ENCODE results near the gene MBOAT2. TPM values are rescaled to one million over a fixed set of nuclear protein-coding genes. Genes with fewer than 3 reads are reported as not detected.

The MBOAT2 gene
- total RNA-seq, 4 donors from 2014 or later: 5.7 to 12.6 (median 7.4) TPM

GRCh38 chr2:8993902-8994278 is 9.6 kb downstream of the MBOAT2 start:
- ATAC-seq (ENCODE audit: low FRiP score) (no peak), DNase-seq (ENCODE audit: low spot score) (no peak)
- TF ChIP-seq CTCF (IDR thresholded peaks at IDR 0.05): no peak

GRCh38 chr2:8993196-8993901 is 10.1 kb downstream of the MBOAT2 start:
- TF ChIP-seq CTCF (IDR thresholded peaks at IDR 0.05): no peak
- ATAC-seq (ENCODE audit: low FRiP score) (no peak), DNase-seq (ENCODE audit: low spot score) (no peak)

GRCh38 chr2:8992643-8993042 is 10.8 kb downstream of the MBOAT2 start:
- DNase-seq (ENCODE audit: low spot score): no peak
- no peak for ATAC-seq (ENCODE audit: low FRiP score)
- TF ChIP-seq CTCF (IDR thresholded peaks at IDR 0.05): no peak

GRCh38 chr2:8989536-8990079 is 13.9 kb downstream of the MBOAT2 start:
- ATAC-seq (ENCODE audit: low FRiP score): no peak
- no peak for DNase-seq (ENCODE audit: low spot score)
- no peak for TF ChIP-seq CTCF (IDR thresholded peaks at IDR 0.05)

- ATAC-seq (ENCODE audit: low FRiP score): no peak
- TF ChIP-seq CTCF (IDR thresholded peaks at IDR 0.05): no peak
Observed at GRCh38 chr2:8987410-8987809, 16.1 kb downstream of the MBOAT2 start.

GRCh38 chr2:8986327-8986976 is 17.0 kb downstream of the MBOAT2 start:
- TF ChIP-seq CTCF (IDR thresholded peaks at IDR 0.05): no peak
- no peak for ATAC-seq (ENCODE audit: low FRiP score)
- no peak for DNase-seq (ENCODE audit: low spot score)

More at GRCh38 chr2:8987410-8987809, 16.1 kb downstream of the MBOAT2 start:
- no peak for DNase-seq (ENCODE audit: low spot score)
